HepG2 (cell line): ENCODE results near the gene FBXO39. TPM values are rescaled to one million over a fixed set of nuclear protein-coding genes. Genes with fewer than 3 reads are reported as not detected.

Experiments used
- ARNT ChIP-seq: fragments of 450-650 bp; IDR thresholded peaks from 2 replicates; pipeline ENCODE4 v1.6.1; 2017
- CEBPG ChIP-seq: IDR thresholded peaks from 2 replicates; pipeline ENCODE4 v1.6.1; 2016
- CERS6 ChIP-seq: sonication (generic); formaldehyde crosslinking; IDR thresholded peaks from 2 replicates; pipeline ENCODE4 v1.5.0; 2020; ENCODE audit warnings: missing genetic modification reagents
- FOXO1 ChIP-seq: sonication (generic); formaldehyde crosslinking; IDR thresholded peaks from 2 replicates; pipeline ENCODE4 v1.4.0; 2020; ENCODE audit warnings: missing genetic modification reagents
- IKZF4 ChIP-seq: sonication (generic); formaldehyde crosslinking; IDR thresholded peaks from 2 replicates; pipeline ENCODE4 v1.5.1; 2020; ENCODE audit warnings: borderline replicate concordance, mild to moderate bottlenecking, low read depth, missing genetic modification reagents; ENCODE audit errors: not compliant biosample characterization
- KDM2A ChIP-seq: sonication (generic); formaldehyde crosslinking; IDR thresholded peaks from 2 replicates; pipeline ENCODE4 v1.4.0; 2020; ENCODE audit warnings: low read depth, missing genetic modification reagents, borderline replicate concordance
- KMT2B ChIP-seq: IDR thresholded peaks from 2 replicates; pipeline ENCODE4 v1.6.1; 2016; ENCODE audit warnings: missing genetic modification reagents, missing compliant biosample characterization
- MAFG ChIP-seq: sonication (generic); formaldehyde crosslinking; IDR thresholded peaks from 2 replicates; pipeline ENCODE4 v1.5.1; 2020; ENCODE audit warnings: mild to moderate bottlenecking, missing genetic modification reagents
- MIER2 ChIP-seq: IDR thresholded peaks from 2 replicates; pipeline ENCODE4 v1.6.1; 2016; ENCODE audit warnings: missing biosample characterization, missing genetic modification reagents
- MLX ChIP-seq: IDR thresholded peaks from 2 replicates; pipeline ENCODE4 v1.6.1; 2016
- SNAPC2 ChIP-seq: sonication (generic); formaldehyde crosslinking; IDR thresholded peaks from 2 replicates; pipeline ENCODE4 v1.8.1; 2022; ENCODE audit warnings: mild to moderate bottlenecking, missing genetic modification reagents
- SOX5 ChIP-seq: IDR thresholded peaks from 2 replicates; pipeline ENCODE4 v1.6.1; 2016; ENCODE audit warnings: borderline replicate concordance
- SRY ChIP-seq: sonication (generic); formaldehyde crosslinking; IDR thresholded peaks from 2 replicates; pipeline ENCODE4 v1.8.0; 2022; ENCODE audit warnings: mild to moderate bottlenecking, missing genetic modification reagents
- STAG1 ChIP-seq: sonication (generic); formaldehyde crosslinking; IDR thresholded peaks from 2 replicates; pipeline ENCODE4 v1.4.0; 2020; ENCODE audit warnings: missing genetic modification reagents
- TAF1 ChIP-seq: sonication (generic); formaldehyde crosslinking; IDR thresholded peaks from 2 replicates; pipeline ENCODE4 v1.4.0; 2020; ENCODE audit warnings: missing genetic modification reagents
- TCF12 ChIP-seq, 2 experiments: fragments of 450-650 bp in 1 of 2; sonication (generic) in 1 of 2; formaldehyde crosslinking in 1 of 2; IDR thresholded peaks; 2 replicates each; pipeline versions ENCODE4 v1.6.1 to v1.8.0; 2017 to 2022; ENCODE audit warnings: antibody characterized with exemption in 1 of 2, mild to moderate bottlenecking in 1 of 2, missing genetic modification reagents in 1 of 2, moderate library complexity in 1 of 2
- ZC3H13 ChIP-seq: sonication (generic); formaldehyde crosslinking; IDR thresholded peaks from 2 replicates; pipeline ENCODE4 v1.8.1; 2023; ENCODE audit warnings: mild to moderate bottlenecking, missing genetic modification reagents, moderate library complexity
- ZFX ChIP-seq: sonication (generic); formaldehyde crosslinking; IDR thresholded peaks from 2 replicates; pipeline ENCODE4 v1.4.0; 2020; ENCODE audit warnings: mild to moderate bottlenecking, low read depth, missing genetic modification reagents, moderate library complexity
- ZFYVE20 ChIP-seq: sonication (generic); formaldehyde crosslinking; IDR thresholded peaks from 2 replicates; pipeline ENCODE4 v1.8.0; 2023; ENCODE audit warnings: low read depth, mild to moderate bottlenecking, moderate library complexity, missing genetic modification reagents, borderline replicate concordance
- ZNF121 ChIP-seq: sonication (generic); formaldehyde crosslinking; IDR thresholded peaks from 2 replicates; pipeline ENCODE4 v1.5.0; 2020; ENCODE audit warnings: mild to moderate bottlenecking, missing genetic modification reagents
- ZNF326 ChIP-seq: sonication (generic); formaldehyde crosslinking; IDR thresholded peaks from 2 replicates; pipeline ENCODE4 v1.4.0; 2020; ENCODE audit warnings: missing genetic modification reagents, borderline replicate concordance
- ZNF430 ChIP-seq: sonication (generic); formaldehyde crosslinking; IDR thresholded peaks from 2 replicates; pipeline ENCODE4 v1.9.0; 2021; ENCODE audit warnings: mild to moderate bottlenecking, missing genetic modification reagents
- ZNF503 ChIP-seq: sonication (generic); formaldehyde crosslinking; IDR thresholded peaks from 2 replicates; pipeline ENCODE4 v1.4.0; 2020; ENCODE audit warnings: missing genetic modification reagents
- ZNF605 ChIP-seq: sonication (generic); formaldehyde crosslinking; IDR thresholded peaks from 2 replicates; pipeline ENCODE4 v1.8.0; 2022; ENCODE audit warnings: mild to moderate bottlenecking, missing genetic modification reagents
- ZNF691 ChIP-seq: sonication (generic); formaldehyde crosslinking; IDR thresholded peaks from 2 replicates; pipeline ENCODE4 v1.4.0; 2020; ENCODE audit warnings: missing genetic modification reagents, low read depth, mild to moderate bottlenecking, borderline replicate concordance
- ZNF83 ChIP-seq: sonication (generic); formaldehyde crosslinking; IDR thresholded peaks from 2 replicates; pipeline ENCODE4 v1.4.0; 2020; ENCODE audit warnings: missing genetic modification reagents, mild to moderate bottlenecking, borderline replicate concordance
- polyA plus RNA-seq, 8 experiments: library from polyadenylated mRNA; depleted of rRNA in 3 of 8; stranded (reverse) in 7 of 8; unstranded in 1 of 8; fragments of >200 nt; fragmentation: Illumina TruSeq in 4 of 8; extraction: Trizol in 4 of 8; gene quantifications; 2 replicates each; pipeline versions ENCODE4 v1.2.1 to v1.2.3, GENCODE V29; 2011 to 2016; ENCODE audit warnings: low read depth in 4 of 8, missing spikeins in 1 of 8, mixed read lengths in 1 of 8; ENCODE audit not compliant: insufficient read depth in 1 of 8
- total RNA-seq, 5 experiments: library from RNA; depleted of rRNA; stranded (reverse); fragments of >200 nt; fragmentation: Illumina TruSeq; extraction: Trizol; gene quantifications; 2 replicates each; pipeline ENCODE4 v1.2.3, GENCODE V29; 2016; ENCODE audit warnings: low read depth in 1 of 5
- TF ChIP-seq, protein P1 (sequence below): conservative IDR thresholded peaks from 2 replicates; pipeline ENCODE4 v1.6.1; 2018; ENCODE audit warnings: missing genetic modification reagents

FBXO39 gene
- total and polyA plus RNA-seq, 2 of the 13 experiments (the other 11 are each of a cell fraction or from before 2014, with no cell fraction given): 0.09 TPM; not detected in 1

GRCh38 chr17:6755731-6756184 lies 20.3 kb upstream of the FBXO39 start, which contains the start of gene XAF1 (continued):
- TF ChIP-seq CERS6: no peak
- no peak for TF ChIP-seq MLX (CRISPR knock-in tag)
- peak; percentile 21; the same call in 1 of the 2 replicates for TF ChIP-seq TAF1 (CRISPR knock-in tag)
- TF ChIP-seq FOXO1 (CRISPR knock-in tag): no peak
- 0 out of 2 replicates have a peak, but pooled peaks have one; percentile 7 for TF ChIP-seq STAG1
- TF ChIP-seq ZNF83 (CRISPR knock-in tag): no peak
- TF ChIP-seq MAFG (CRISPR knock-in tag): no peak
- no peak for TF ChIP-seq KDM2A (CRISPR knock-in tag)
- TF ChIP-seq SOX5 (CRISPR knock-in tag): no peak
- no peak for TF ChIP-seq ZC3H13 (CRISPR knock-in tag)
- TF ChIP-seq ARNT: no peak
- TF ChIP-seq ZNF326 (CRISPR knock-in tag): no peak
- TF ChIP-seq, protein P1, sequence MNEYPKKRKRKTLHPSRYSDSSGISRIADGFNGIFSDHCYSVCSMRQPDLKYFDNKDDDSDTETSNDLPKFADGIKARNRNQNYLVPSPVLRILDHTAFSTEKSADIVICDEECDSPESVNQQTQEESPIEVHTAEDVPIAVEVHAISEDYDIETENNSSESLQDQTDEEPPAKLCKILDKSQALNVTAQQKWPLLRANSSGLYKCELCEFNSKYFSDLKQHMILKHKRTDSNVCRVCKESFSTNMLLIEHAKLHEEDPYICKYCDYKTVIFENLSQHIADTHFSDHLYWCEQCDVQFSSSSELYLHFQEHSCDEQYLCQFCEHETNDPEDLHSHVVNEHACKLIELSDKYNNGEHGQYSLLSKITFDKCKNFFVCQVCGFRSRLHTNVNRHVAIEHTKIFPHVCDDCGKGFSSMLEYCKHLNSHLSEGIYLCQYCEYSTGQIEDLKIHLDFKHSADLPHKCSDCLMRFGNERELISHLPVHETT (CRISPR knock-in tag): no peak
- peak; percentile 50; the same call in 1 of the 2 replicates for TF ChIP-seq ZNF430
- TF ChIP-seq KMT2B (CRISPR knock-in tag): 0 out of 2 replicates have a peak, but pooled peaks have one; percentile 26
- no peak for TF ChIP-seq ZNF121 (CRISPR knock-in tag)
- TF ChIP-seq ZNF605 (CRISPR knock-in tag): peak; percentile 59; the same call in 1 of the 2 replicates
- no peak for TF ChIP-seq CEBPG (CRISPR knock-in tag)
- 0 out of 2 replicates have a peak, but pooled peaks have one; percentile 58 for TF ChIP-seq SNAPC2 (CRISPR knock-in tag)
- TF ChIP-seq ZFX (CRISPR knock-in tag): peak; percentile 75
- TF ChIP-seq ZNF691 (CRISPR knock-in tag): no peak
- no peak for TF ChIP-seq IKZF4 (CRISPR knock-in tag)
- no peak for TF ChIP-seq TCF12 (IDR thresholded peaks at IDR 0.05)
- TF ChIP-seq TCF12 (CRISPR knock-in tag; IDR thresholded peaks at IDR 0.05): no peak
- TF ChIP-seq ZFYVE20 (CRISPR knock-in tag): no peak
- TF ChIP-seq SRY: no peak
- TF ChIP-seq ZNF503: no peak
- TF ChIP-seq MIER2 (CRISPR knock-in tag): no peak
